GM18498 (cell line): ENCODE measurements around the gene SORCS2.

Source experiments
- ATAC-seq: cut with Tn5 transposase; IDR thresholded peaks from one replicate; pipeline ENCODE4 v1.9.1; 2021; ENCODE audit warnings: mild to moderate bottlenecking, moderate library complexity; ENCODE audit not compliant: unreplicated experiment

The SORCS2 gene

GRCh38 chr4:7333801-7334421 is 141.6 kb downstream of the SORCS2 start:
- ATAC-seq: no peak

GRCh38 chr4:7334521-7335275 is 142.4 kb downstream of the SORCS2 start:
- no peak for ATAC-seq

GRCh38 chr4:7335344-7336066 is 143.2 kb downstream of the SORCS2 start:
- ATAC-seq: peak; percentile 72

GRCh38 chr4:7336067-7336569 is 143.8 kb downstream of the SORCS2 start:
- ATAC-seq: no peak

GRCh38 chr4:7336732-7337131 is 144.4 kb downstream of the SORCS2 start:
- ATAC-seq: no peak

GRCh38 chr4:7337196-7338058 is 145.1 kb downstream of the SORCS2 start:
- no peak for ATAC-seq

GRCh38 chr4:7338059-7338452 is 145.7 kb downstream of the SORCS2 start:
- no peak for ATAC-seq

GRCh38 chr4:7338876-7339623 is 146.7 kb downstream of the SORCS2 start:
- ATAC-seq: no peak

- ATAC-seq: no peak
These were observed 147.6 kb downstream of the SORCS2 start for GRCh38 chr4:7339751-7340552.

GRCh38 chr4:7340553-7341433 is 148.5 kb downstream of the SORCS2 start:
- ATAC-seq: no peak

- no peak for ATAC-seq
These were observed 149.3 kb downstream of the SORCS2 start for GRCh38 chr4:7341491-7342222.

GRCh38 chr4:7342223-7343080 is 150.1 kb downstream of the SORCS2 start:
- no peak for ATAC-seq

GRCh38 chr4:7343081-7343655 is 150.8 kb downstream of the SORCS2 start:
- no peak for ATAC-seq

- ATAC-seq: no peak
These were observed 151.6 kb downstream of the SORCS2 start for GRCh38 chr4:7343950-7344349.

GRCh38 chr4:7344636-7345155 is 152.4 kb downstream of the SORCS2 start:
- ATAC-seq: no peak

GRCh38 chr4:7347981-7348380 is 155.6 kb downstream of the SORCS2 start:
- ATAC-seq: no peak
